Amniotic epithelial cell (primary cell): ENCODE data around the gene CNP.
A peak's percentile ranks its signal among the peaks of the same experiment; 100 is the strongest.

Experiments used
- DNase-seq: peaks from one replicate; pipeline ENCODE4 v3.0.0-alpha.2; 2010; ENCODE audit warnings: low read depth

CNP gene

GRCh38 chr17:41973408-41973811, 6.8 kb downstream of the CNP start:
- no peak for DNase-seq

GRCh38 chr17:41974031-41974430, 7.4 kb downstream of the CNP start:
- DNase-seq: no peak

GRCh38 chr17:41974658-41975057, 8.1 kb downstream of the CNP start:
- no peak for DNase-seq

GRCh38 chr17:41975099-41976083, 8.8 kb downstream of the CNP start:
- DNase-seq: no peak

- no peak for DNase-seq
Observed at GRCh38 chr17:41976142-41976768, 9.7 kb downstream of the CNP start.

GRCh38 chr17:41977991-41978390, 11.4 kb downstream of the CNP start:
- no peak for DNase-seq

GRCh38 chr17:41982026-41982760, 15.6 kb downstream of the CNP start:
- peak; percentile 80 for DNase-seq

- DNase-seq: no peak
Observed at GRCh38 chr17:41984454-41984853, 17.9 kb downstream of the CNP start.

GRCh38 chr17:41985919-41986318, 19.3 kb downstream of the CNP start:
- no peak for DNase-seq

- no peak for DNase-seq
Observed at GRCh38 chr17:41986634-41987033, 20.0 kb downstream of the CNP start.

- DNase-seq: peak; percentile 36
Observed at GRCh38 chr17:41987642-41988041, 21.0 kb downstream of the CNP start.

GRCh38 chr17:41988418-41988817, 21.8 kb downstream of the CNP start:
- no peak for DNase-seq

- DNase-seq: no peak
Observed at GRCh38 chr17:41989702-41990419, 23.3 kb downstream of the CNP start.

GRCh38 chr17:41992576-41992975, 26.0 kb downstream of the CNP start:
- no peak for DNase-seq

GRCh38 chr17:41996855-41997164, 30.2 kb downstream of the CNP start:
- DNase-seq: no peak

- no peak for DNase-seq
Observed at GRCh38 chr17:41998497-41998896, 31.9 kb downstream of the CNP start.

- DNase-seq: peak; percentile 37
Observed at GRCh38 chr17:42000413-42001133, 34.0 kb downstream of the CNP start.

GRCh38 chr17:42001729-42002128, 35.1 kb downstream of the CNP start:
- DNase-seq: no peak

GRCh38 chr17:42002175-42002791, 35.7 kb downstream of the CNP start:
- DNase-seq: no peak

- DNase-seq: no peak
Observed at GRCh38 chr17:42002792-42003301, 36.3 kb downstream of the CNP start.

GRCh38 chr17:42005166-42005565, 38.6 kb downstream of the CNP start:
- no peak for DNase-seq
